Measurements from ENCODE around the gene CABP1.

The CABP1 gene

DNA sequence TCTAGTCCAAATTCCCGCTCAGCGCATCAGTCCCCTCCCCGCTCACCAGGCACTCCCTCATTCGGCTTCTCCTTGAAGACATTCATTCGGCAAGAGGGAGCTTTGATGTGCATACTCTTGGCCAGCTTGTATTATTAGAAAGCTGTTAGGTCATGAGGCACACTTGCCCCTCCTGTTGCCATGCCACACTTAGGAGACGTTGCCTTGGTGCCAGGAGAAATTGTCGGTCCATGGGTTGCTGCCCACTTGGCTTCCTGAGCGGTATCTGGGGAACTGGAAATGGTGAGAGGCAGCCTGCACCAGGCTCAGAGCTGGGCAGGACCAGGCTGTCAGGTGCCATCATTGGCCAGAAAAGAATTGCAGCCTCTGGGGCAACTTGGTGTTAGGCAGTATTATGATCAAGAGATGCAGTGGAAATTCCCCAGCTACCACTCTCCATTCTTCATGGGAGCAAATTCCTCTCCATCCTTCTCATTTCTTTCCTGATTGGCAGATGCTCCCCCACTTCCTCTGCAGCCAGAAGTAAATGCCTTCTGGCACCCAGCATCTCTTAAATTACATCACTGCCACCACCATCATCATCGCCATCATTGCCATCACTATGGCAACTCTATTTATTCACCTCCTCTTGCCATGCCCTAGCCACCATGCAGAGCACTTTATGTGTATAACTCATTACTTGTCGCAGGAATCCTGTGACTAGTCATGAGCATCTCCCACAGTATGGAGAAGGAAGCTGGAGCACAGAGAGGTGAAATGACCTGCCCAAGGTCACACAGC, 12.4 kb downstream of the CABP1 start:
- DNase-seq (ENCODE audit: low read depth): no peak
- TF ChIP-seq, protein P1, sequence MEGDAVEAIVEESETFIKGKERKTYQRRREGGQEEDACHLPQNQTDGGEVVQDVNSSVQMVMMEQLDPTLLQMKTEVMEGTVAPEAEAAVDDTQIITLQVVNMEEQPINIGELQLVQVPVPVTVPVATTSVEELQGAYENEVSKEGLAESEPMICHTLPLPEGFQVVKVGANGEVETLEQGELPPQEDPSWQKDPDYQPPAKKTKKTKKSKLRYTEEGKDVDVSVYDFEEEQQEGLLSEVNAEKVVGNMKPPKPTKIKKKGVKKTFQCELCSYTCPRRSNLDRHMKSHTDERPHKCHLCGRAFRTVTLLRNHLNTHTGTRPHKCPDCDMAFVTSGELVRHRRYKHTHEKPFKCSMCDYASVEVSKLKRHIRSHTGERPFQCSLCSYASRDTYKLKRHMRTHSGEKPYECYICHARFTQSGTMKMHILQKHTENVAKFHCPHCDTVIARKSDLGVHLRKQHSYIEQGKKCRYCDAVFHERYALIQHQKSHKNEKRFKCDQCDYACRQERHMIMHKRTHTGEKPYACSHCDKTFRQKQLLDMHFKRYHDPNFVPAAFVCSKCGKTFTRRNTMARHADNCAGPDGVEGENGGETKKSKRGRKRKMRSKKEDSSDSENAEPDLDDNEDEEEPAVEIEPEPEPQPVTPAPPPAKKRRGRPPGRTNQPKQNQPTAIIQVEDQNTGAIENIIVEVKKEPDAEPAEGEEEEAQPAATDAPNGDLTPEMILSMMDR (IDR thresholded peaks at IDR 0.05; ENCODE audit: control insufficient read depth, extremely low read depth, insufficient read depth): no peak
- H3K4me3 ChIP-seq (ENCODE audit: low read depth, low read length): no peak overlapping the region

GRCh38 chr12:120653611-120654010, 13.2 kb downstream of the CABP1 start:
- no peak overlapping the region for H3K4me3 ChIP-seq (ENCODE audit: low read depth, low read length)
- DNase-seq (ENCODE audit: low read depth): no peak
- TF ChIP-seq, protein P1 (IDR thresholded peaks at IDR 0.05; ENCODE audit: control insufficient read depth, extremely low read depth, insufficient read depth): no peak

DNA sequence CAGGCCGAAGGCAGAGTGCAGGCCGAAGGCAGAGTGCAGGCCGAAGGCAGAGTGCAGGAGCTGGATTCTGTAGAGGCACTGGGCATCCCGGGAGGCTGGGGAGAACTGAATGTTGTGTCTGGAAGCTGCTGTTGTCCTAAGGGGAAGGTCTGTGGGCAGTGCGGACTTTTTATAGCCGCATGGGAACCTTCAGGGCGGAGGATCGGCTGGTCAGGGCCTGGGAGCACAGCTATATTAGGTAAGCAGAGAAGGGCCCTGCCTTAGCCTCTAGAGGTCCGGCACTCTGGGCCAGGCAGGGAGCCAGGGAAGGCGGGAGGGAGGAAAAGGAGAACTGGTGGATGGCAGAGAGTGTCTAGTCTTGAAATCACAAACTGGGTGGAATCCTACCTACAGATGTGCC, 14.2 kb downstream of the CABP1 start:
- no peak for DNase-seq (ENCODE audit: low read depth)
- TF ChIP-seq, protein P1 (IDR thresholded peaks at IDR 0.05; ENCODE audit: control insufficient read depth, extremely low read depth, insufficient read depth): no peak
- H3K4me3 ChIP-seq (ENCODE audit: low read depth, low read length): no peak overlapping the region

GRCh38 chr12:120656008-120656407, 15.6 kb downstream of the CABP1 start:
- TF ChIP-seq, protein P1 (IDR thresholded peaks at IDR 0.05; ENCODE audit: control insufficient read depth, extremely low read depth, insufficient read depth): no peak
- no peak for DNase-seq (ENCODE audit: low read depth)
- H3K4me3 ChIP-seq (ENCODE audit: low read depth, low read length): no peak overlapping the region

DNA sequence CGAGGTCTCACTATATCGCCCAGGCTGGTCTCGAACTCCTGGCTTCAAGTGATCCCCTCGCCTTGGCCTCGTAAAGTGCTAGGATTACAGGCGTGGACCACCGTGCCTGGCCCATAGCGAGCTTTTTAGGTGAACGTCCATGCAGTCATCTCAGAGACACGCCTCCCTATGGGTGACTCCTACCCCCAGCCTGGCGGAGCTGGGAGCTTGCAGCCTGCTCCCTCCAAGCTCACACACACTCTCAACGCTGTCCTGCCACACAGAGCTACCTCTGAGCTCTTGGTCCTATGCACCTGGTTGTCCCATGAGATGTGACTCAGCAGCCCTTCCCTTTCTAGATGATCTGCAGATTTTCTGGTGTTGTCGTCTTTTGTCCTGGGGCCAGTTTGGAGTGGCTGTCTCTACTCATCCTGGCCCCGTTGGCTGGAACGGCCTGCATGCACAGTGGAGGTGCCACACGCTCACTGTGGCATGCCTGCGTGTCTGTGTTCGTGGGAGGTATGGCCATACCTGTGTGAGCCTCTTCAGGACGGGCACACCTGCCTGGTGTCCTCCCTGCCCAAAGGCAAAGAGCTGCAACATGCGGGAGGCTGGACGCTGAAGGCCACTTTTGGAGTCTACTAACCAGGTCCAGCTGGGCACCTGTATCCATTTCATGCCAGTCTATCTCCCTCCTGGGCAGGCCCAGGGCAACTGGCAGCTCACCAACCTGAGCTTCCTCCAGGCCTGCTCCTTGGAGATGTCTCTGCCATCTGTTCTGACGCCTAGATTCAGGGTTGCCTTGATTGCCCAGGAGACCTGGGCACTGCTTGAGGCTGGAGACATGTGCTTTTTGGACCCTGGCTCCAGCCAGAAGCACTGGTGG, 18.1 kb downstream of the CABP1 start:
- no peak overlapping the region for H3K4me3 ChIP-seq (ENCODE audit: low read depth, low read length)
- TF ChIP-seq, protein P1 (IDR thresholded peaks at IDR 0.05; ENCODE audit: control insufficient read depth, extremely low read depth, insufficient read depth): no peak
- no peak for DNase-seq (ENCODE audit: low read depth)

DNA sequence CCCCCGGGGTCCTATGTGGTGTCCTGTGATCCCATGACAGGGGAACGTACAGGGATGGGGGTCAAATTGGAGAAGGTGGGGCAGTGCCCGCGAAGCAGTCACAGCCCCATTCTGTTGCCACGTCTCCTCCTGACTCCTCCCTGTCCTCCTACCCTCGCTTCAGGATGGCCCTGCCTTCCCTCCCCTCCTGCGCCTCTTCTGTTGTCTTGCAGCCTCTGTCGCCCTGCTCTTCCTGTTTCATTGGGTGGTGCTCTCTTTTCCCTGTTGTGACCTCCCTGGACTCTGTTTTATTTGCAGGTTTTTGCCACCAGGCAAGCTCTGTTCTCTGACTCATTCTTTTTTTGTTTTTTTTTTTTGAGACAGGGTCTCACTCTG, 18.7 kb downstream of the CABP1 start:
- no peak for DNase-seq (ENCODE audit: low read depth)
- no peak overlapping the region for H3K4me3 ChIP-seq (ENCODE audit: low read depth, low read length)
- TF ChIP-seq, protein P1 (IDR thresholded peaks at IDR 0.05; ENCODE audit: control insufficient read depth, extremely low read depth, insufficient read depth): no peak

Measured in LNCaP clone FGC (cell line).